T-helper 9 cell (primary cell): Measurements from ENCODE around the gene RNF113B.

Experiments used
- DNase-seq: peaks from one replicate; pipeline ENCODE4 v3.0.0-alpha.2; 2020

The RNF113B gene

DNA sequence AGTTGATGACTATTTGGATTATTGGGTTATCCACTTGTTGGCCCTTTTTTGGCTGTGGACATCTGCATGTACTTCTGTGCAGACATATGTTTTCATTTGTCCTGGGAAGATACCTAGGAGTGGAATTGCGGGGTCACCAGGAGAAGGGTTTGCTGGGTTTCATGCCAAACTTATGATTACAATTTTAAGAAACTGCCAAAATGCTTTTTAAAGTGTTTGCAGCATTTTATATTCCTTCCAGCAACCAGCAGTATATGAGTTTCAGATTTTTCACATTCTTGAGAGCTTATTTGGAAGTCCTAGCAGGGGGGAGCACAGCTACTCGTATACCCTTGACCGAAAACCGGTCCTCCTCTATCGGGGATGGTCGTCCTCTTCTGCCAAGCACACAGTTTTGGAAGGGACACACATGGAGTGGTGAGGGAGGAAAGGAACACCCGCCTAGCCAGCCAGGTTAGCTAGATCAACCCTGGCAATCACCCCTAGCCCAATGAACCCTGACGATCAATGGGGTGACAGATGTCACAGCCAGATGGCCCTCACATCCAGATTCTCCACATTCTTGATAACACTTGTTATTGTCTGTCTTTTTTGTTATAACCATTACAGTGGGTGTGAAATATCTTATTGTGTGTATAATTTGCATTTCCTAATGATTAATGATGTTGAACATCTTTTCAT lies 26.7 kb upstream of the RNF113B start:
- DNase-seq: no peak

DNA sequence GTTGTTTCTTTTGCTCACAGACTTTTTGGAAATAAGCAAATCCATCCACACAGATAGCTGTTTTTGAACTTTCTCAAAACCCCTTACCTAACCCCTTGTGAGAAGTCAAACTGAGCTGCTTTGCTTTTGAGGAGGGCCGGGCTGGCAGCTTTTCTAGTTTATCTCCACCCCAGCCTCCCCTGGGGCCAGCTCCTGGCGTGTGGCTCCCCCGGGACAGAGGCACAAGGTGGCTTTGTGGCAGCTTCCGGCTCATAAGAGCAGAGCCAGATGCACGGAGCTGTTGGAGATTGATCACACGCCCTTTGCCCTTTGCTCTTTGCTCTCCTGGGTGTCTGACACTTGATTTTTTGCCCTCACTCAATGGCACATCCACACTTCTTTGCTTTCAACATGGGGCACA lies 24.9 kb upstream of the RNF113B start:
- DNase-seq: no peak

DNA sequence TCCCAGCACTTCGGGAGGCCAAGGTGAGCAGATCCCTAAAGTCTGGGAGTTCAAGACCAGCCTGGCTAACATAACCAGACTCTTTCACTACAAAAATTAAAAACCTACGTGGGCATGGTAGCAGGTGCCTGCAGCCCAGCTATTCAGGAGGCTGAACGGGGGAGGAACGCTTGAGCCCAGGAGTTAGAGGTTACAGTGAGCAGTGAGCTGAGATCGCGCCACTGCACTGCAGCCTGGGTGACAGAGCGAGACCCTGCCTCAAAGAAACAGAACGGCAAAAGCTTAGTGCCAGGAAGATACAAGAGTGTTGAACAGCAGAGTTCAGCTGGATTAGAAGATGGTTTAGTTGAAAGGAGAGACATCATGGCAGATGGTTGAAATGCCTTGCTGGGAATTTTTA lies 24.1 kb upstream of the RNF113B start:
- no peak for DNase-seq

DNA sequence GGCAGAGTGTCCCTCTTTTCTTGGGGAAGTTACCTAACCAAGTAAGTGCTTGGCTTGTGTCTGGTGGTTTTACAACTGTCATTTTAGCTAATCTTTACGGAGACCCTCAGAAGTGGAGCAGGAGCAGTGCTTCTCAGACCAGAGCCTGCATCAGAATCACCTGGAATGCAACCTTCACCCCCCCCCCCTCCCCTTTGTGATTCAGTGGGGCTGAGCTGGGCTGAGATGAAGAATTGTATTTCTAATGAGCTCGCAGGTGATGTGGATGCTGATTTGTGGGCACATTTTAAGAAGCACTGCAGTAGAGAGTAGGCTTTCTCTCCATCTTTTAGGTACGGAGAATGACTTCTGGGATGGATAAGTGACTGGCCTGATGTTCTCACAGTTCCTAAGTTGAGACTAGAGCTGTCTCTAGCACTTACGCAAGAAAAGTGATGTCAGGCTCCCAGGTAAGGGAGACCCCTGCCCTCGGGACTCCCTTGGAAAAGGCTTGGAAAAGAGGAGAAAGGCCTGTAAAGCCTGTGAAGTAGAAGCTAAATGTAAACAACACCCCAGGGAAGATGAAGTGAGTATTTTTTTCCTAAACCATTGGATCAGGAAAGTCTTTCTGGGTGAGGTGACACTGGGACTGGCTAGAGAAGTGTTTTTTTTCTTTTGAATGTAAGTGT lies 23.3 kb upstream of the RNF113B start:
- no peak for DNase-seq

DNA sequence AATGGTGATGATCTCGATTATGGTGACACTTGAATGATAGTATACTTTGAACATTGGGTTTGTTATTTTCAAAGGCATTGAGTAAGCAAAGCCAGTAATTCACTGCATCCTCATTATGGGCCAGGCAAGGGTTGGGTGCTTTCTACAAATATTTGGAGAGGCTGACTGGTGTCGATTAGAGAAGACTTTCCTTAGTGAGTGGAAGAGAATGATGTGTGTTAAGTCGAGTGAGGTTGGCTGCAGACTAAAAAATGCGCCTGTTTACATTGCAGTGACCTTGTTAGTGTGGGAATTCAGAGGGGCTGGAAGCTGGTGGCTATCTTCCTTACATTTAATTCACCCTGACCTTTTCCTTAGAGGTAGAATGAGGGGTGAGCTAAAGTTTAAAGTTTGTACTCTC lies 22.4 kb upstream of the RNF113B start:
- DNase-seq: no peak

DNA sequence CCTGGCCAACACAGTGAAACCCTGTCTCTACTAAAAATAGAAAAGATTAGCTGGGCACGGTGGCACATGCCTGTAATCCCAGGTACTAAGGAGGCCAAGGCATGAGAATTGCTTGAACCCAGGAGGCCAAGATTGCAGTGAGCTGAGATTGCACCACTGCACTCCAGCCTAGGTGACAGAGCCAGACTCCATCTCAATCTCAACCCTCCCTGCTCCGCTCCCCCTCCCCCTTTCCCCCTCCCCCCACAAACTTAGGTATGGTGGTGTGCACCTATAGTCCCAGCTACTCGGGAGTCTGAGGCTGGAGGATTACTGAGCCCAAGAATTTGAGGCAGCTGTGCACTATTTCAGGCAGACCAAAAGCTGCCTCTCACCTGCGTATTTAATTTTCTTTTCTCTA lies 21.6 kb upstream of the RNF113B start:
- DNase-seq: no peak

DNA sequence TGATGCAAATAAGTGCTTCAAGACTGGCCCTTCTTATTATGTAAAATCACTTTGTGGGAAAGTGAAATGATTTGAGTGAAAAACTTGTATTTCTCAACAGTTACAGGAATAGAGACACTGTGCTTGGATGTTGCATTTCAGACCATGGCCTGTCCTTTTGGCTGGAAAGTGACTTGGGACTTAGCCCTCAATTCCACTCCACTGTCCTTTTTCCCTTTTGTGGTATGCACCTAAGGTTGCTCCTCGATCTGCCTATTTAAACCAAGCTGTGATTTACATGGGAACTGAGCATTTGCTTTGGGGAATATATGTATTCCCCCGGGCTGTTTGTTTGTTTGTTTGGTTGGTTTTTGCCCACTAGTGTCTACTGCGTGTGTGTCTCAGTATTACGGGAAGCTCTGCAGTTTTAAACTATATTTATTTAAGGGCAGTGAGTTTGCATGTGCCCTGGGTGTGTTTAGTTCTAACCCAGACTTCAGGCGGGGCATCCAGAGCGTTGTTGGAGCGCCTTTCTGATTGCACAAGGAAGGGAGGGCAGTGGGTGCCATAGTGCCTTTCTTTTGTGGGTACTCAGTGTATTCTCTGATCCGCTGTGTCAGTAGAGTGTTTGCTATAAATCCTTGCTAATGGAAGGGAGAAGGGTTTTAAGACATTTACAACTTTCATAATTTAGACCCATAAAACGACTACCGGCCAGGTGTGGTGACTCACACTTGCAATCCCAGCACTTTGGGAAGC lies 18.2 kb upstream of the RNF113B start:
- DNase-seq: no peak

DNA sequence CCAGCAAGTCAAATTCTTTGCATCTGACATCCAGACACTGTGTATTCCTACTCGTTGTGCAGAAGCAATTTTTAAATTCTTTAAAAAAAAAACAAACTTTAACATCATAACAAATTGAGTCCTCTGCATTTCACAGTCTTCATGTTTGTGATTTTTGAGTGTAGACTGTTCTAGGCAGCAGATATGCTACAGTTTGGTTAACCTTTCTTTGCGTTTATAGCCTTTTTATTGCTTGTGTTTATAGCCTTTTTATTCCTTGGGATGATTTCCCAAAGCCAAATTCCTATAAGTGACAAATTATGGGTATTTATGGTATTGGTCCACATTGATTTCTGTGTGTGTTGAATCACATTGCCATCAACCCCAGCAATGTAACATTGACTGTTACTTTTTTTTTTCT lies 14.9 kb upstream of the RNF113B start:
- DNase-seq: no peak

DNA sequence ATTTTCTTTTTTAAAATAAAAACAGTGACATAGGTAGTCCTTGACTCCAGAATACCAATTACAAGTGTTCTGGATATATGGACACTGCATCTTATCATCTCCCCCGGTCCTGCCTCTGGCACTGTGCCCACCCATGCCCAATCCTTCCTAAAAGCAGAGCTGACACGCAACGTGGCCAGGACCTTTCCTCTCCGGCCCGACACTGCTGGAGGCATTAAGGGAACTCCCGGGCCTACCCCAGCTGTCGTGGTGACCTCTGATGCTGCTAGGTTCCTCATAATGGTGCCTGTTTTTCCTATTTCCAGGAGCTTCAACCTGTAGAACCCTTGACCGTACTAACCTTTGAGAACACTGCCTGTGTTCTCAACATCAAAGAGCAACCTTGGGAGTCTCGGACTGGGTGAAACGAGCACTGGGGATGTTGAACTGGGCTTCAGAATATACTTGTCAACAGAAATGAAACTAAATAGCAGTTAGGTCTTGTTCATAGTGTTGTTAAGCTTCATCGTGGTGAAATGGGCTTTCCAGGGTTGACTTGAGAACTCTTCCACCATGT lies 13.9 kb upstream of the RNF113B start:
- no peak for DNase-seq

DNA sequence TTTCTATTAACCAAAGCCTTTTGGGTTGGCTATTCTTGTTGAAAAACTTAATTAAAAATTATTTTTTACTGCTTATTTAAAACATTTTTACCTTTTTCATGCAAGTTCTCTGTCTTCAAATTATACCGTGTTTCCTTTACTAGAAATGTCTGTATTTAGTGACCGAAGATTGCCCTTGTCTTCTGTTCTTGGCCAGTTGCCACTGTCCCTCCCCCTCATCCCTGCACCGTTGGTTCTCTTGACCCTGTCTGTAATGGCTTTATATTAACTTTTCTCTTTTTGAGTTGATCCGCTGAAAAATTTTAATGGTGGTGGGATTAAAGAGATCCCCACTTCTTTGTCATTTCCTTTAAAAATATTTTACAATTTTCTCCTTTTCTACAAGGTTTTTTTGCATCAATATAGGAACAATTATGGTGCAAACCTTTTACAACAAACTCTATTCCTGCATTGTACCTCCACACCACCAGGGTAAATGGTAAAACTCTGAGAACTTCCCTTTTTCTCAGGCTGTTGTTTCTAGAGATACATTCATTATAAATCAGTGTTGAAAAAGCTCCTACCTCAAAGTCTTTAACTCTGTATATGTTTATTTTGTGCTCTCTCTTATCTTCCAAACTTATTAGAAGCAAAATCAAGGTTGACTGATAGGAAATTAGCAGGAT lies 12.9 kb upstream of the RNF113B start:
- no peak for DNase-seq

DNA sequence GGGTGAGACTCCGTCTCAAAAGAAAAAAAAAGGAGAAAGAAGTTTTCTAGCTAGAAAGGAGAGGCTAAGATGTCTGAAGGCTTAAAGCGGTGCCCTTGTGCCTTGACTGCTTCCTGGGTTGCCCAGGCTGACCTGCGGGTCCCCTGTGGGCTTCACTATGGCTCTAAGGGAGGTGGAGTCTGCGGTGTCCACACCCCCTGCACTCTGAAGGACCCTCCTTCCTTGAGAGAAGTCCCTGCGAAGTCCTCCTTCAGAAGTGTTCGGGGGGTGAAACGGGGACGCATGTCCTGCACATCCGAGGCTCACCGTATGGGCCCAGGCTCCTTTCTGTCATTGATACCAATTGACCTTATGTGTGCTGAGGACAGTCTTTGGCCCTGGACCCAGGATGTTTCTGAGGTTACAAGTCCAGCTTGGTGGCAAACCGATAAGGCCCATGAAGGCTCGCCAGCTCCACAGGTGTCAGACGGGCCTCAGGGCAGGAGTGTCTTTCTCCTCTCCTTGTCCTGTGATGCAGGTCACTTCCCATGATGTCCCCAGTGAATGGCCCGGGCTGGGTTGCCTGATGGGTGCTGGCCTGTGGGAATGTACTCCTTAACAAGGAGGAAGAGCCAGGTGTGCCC lies 11.6 kb upstream of the RNF113B start:
- no peak for DNase-seq

DNA sequence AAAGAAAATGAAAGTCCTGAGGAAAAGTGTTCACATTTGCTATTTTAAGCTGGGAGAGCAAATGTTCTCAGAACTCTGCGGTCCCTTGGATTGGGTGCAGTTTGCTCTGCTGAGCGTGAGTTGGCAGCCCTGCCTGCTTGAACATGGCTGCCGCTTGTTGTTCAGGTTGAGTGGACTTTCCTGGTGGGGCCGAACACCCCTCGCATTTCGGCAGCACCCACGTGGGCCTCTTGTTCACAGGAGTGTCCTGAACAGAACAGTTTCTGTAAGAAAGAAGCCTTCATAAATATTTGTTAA lies 10.8 kb upstream of the RNF113B start:
- DNase-seq: no peak

DNA sequence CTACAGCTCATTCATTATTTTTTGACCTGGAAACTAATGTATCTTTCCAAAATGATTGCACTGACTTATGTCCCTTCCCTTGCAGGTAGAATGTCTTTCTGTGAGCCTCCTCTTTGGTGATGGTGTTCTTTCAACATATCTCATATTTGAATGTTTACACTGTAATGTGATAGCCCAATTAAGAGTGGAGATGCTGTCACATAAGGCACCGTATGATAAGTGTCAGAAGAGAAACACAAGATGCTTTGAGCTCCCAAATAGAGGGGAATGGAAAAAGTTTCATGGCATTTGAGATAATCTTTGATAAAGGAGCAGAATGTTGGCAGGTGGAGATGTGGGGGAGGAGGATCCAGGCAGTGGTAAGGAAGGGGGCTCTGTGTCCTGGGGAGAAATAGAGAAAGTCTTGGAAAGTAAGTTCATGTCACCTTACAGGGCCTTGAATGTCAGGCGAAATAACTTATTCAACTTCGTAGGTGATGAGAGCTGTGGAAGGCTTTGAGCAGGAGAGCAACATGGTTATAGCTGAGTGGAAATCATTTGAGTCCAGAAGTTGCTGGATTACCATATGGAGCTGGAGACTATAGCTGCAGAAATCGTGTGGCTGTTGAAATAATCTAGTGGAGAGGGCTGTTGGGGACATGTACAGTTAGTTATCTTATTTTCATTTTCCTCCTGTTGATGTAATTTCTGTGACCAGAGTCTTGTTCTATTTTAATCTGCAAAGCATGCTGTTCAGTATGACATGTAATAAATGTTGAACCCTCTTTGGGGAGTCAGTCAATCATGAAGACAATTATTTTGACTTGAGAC lies 10.3 kb upstream of the RNF113B start:
- DNase-seq: no peak

DNA sequence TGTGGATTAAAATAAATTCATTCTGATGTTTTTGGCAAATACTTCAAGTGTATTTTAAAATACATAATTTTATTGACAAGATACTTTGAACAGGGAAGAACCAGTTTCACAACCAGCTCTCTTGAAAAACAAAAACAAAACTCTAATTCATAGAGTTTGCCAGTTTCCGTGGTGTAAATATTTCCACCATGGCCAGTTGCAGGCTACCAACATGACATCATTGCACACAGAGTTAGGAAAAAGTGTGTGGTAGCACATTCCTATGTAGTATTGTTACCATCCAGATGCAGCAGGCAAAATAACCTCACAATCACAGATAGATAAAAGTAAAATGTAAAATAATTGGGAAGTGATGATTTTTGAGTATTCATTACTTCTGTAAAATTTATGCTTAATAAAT lies 7.7 kb upstream of the RNF113B start:
- no peak for DNase-seq

DNA sequence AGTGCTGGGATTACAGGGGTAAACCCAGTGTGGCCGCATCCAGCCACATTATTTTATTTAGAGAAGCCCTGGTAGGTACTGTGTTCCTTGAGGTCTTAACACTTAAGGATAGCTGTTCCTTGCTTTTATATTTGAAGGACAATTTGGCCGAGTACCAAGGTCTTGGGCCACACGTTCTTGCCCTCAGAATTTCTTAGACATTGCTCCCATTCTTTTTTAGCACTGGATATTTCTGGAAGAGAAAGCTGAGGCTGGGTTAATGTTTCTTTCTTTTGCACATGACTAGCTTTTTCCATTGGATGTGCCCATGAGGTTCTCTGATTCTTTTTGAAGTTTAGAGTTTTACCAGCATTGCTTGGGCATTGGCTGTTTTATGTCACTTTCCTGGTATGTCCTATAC lies 5.5 kb upstream of the RNF113B start:
- no peak for DNase-seq

DNA sequence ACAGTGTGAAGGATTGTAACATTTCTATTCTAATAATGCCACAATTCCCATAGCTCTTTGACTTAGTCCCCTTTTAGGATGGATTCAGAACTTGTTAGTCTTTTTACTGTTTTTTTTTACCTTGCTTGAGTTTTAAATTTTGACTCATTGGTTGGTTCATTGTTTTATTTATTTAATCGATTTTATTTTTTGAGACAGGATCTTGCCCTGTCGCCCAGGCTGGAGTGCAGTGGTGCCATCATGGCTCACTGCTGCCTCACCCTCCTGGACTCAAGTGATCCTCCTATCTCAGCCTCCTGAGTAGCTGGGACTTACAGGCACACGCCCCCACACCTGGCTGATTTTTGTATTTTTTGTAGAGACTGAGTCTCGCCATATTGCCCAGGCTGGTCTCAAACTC lies 5.1 kb upstream of the RNF113B start:
- no peak for DNase-seq

DNA sequence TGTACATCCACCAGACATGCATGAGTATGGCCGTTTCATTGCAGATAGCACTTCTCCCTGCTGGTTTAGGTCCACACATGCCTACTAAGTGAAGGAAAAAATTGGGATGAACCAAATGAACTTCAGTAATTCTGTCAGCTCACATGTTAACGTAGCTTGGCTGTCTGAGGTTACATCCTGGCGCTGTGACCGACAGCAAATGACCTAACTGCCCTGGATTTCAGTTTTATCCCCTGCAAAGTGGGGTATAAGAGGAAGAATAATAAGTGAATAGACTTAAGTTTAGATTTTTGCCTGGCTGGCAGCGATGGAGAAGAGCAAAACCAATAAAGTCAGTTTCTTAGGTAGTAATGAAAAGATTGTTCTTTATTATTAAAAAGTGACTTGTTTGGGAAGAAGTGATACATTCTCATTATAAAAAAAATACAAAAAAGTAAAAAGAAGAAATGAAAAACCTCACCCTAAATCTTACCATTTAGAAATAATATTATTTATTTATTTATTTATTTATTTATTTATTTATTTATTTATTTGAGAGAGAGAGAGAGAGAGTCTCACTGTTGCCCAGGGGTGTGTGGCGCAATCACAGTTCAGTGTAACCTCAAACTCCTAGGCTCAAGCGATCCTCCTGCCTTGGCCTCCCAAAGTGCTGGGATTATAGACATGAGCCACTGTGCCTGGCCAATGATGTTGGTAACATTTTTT lies 4.2 kb upstream of the RNF113B start:
- DNase-seq: no peak

DNA sequence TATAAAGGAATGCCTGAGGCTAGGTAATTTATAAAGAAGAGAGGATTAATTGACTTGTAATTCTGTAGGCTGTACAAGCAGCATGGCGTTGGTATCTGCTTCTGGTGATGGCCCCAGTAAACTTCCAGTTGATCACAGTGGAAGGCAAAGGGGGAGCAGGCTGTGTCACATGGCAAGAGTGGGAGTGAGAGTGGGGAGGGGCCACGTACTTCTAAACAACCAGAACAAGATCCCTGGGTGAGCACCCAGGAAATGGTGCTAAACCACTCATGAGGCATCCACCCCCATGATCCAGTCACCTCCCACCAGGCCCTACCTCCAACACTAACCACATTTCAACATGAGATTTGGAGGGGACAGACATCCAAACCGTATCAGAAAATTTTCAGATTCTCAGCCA lies 3.0 kb upstream of the RNF113B start:
- no peak for DNase-seq

DNA sequence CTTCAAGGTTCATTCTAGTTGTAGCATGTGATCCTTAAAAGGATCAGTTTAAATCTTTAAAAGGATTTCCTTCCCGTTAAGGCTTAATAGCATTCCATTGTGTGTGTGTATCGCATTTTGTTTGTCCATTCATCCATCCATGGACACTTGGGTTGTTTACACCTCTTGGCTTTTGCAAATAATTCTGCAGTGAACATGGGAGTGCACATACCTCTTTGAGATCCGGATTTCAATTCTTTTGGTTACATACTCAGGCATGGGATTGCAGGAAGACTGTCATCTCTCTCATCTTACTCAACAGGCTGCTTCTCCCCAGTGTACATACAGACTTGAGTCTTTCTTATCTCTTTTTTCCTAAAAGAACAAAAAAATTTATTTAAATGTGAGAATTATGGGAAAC lies 1.2 kb downstream of the RNF113B start:
- no peak for DNase-seq

DNA sequence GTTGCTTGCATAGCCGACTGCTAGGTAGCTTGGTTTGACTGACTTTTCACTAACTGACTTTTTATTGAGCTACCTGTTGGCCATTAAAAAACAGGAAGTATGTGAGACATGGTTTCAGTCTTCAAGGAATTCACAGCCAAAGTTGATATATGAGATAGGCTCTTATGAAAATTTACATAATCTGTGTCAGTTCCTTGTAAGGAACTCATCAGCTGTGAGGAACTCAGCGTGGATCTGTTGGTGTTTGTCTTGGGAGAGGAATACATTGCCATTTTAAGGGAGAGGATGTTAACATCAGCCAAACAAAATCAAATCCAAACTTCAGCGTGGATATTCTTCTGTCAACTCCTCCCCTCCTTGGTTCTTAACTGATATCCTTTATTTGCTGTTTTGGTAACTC lies 2.0 kb downstream of the RNF113B start:
- DNase-seq: no peak

DNA sequence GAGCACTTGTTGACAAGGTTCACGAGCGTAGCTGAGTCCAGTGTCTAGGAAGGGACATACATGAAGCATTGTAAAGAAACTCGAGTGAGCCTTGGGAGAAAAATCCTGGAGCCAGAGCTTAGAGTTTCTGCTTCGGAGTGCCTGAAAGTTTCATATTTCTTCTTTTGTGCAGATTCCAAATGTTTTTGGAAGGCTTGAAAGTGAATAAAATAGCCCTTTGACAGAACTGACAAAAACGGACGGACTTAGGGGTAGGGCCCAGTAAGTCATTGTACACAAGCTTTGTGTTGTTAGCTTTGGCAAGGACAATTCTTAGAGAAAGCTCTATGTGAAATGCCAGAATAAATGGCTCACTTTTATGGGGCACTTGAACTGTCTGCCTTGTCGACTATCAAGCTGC lies 2.8 kb downstream of the RNF113B start:
- no peak for DNase-seq
